Testis (tissue), 3 donors: ENCODE measurements around the gene TYK2. TPM values are rescaled to one million over a fixed set of nuclear protein-coding genes. Genes with fewer than 3 reads are reported as not detected.

Experiments used
- DNase-seq: peaks from one replicate; pipeline ENCODE4 v3.0.0-alpha.2; 2019
- H3K27ac ChIP-seq, 2 donors: fragments of 200-600 bp; sonication (generic); one replicate each; pipeline ENCODE4 v1.5.1; 2019
- H3K27me3 ChIP-seq: fragments of 200-600 bp; sonication (generic); one replicate; pipeline ENCODE4 v1.5.1; 2019
- H3K36me3 ChIP-seq: fragments of 200-600 bp; sonication (generic); one replicate; pipeline ENCODE4 v1.5.1; 2017; ENCODE audit warnings: low read depth; ENCODE audit errors: missing control alignments
- H3K4me1 ChIP-seq: fragments of 200-600 bp; sonication (generic); one replicate; pipeline ENCODE4 v1.5.1; 2019
- H3K4me3 ChIP-seq, 2 donors: fragments of 200-600 bp; sonication (generic); one replicate each; pipeline ENCODE4 v1.5.1; 2017 to 2019
- H3K9me3 ChIP-seq: fragments of 200-600 bp; sonication (generic); one replicate; pipeline ENCODE4 v1.5.1; 2017
- CTCF ChIP-seq, 3 experiments: fragments of 450-650 bp in 2 of 3; fragments of 200-600 bp in 1 of 3; sonication (generic) in 1 of 3; IDR thresholded peaks; one replicate each; pipeline ENCODE4 v1.5.1; 2016 to 2019; ENCODE audit warnings: antibody characterized with exemption in 3 of 3, mild to moderate bottlenecking in 2 of 3, moderate library complexity in 1 of 3
- POLR2A ChIP-seq: fragments of 450-650 bp; IDR thresholded peaks from one replicate; pipeline ENCODE4 v1.6.1; 2017; ENCODE audit warnings: antibody characterized with exemption, mild to moderate bottlenecking, moderate library complexity
- WGBS, 2 donors: methylation state at CpG; one replicate each; pipeline ENCODE4 v1.1.5; 2018; 5-methylcytosine and 5-hydroxymethylcytosine counted together
- intact Hi-C: fragments of 100-400 bp; cut with DNase I; formaldehyde crosslinking; loops from one replicate; pipeline ENCODE4 v1.15.1; 2023; ENCODE audit warnings: low total_unique reads
- polyA plus RNA-seq: library from polyadenylated mRNA; stranded (reverse); fragments of 350-450 nt; fragmentation: Illumina TruSeq; extraction: RNeasy Lipid Tissue Mini Kit (QIAGEN cat#74804); gene quantifications from one replicate; pipeline ENCODE4 v1.2.3, GENCODE V29; 2014; ENCODE audit warnings: low read depth, low replicate concordance; ENCODE audit not compliant: insufficient read depth
- total RNA-seq, 2 donors: library from RNA; depleted of rRNA; stranded (reverse); fragments of >200 nt; gene quantifications; one replicate each; pipeline ENCODE4 v1.2.3, GENCODE V29; 2016

TYK2 gene
- total and polyA plus RNA-seq, 3 donors from 2014 or later = 47.6 to 113 (median 112) TPM

DNA sequence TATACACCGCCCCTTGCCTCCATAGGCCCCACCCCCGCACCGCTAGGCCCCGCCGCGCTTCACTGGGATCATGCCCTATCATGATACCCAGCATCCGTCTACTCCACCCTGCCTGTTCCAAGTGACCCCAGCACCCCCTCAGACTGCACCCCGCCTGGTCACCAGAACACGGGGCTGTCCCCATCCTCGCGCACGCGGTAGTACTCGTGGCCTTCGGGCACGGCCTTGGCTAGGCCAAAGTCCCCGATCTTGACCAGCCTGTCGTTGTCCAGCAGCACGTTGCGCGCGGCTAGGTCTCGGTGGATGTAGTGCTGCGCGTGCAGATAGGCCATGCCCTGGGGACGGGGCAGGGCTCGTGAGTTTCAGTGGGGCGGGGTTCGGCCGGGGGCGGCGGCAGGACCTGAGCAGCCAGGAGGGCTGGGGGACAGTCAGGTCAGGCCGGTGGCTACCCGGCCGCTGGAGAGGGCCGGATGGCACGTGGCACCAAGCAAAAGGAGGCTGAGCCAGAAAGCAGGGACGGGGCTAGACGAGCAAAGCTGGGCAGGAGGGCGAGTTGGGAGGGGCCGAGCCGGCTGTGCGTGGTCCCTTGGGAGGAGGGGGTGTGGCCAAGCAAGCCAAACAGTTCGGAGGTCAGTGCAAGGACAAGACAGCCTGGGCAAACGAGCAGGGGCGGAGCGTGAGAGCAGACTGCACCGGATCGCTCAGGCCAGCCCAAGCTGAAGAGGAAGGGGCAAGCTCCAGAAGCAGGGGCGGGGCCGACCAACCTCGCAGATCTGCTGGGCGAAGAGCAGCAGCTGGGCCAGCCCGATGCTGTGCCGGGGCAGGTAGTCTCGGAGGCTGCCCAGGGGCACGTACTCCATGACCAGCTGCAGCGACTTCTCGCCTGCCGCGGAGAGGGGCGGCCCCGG lies 27.4 kb downstream of the TYK2 start:
- TF ChIP-seq POLR2A = no peak
- H3K36me3 ChIP-seq = no peaks in the 10 kb centered on the region
- H3K27me3 ChIP-seq = no peaks in the 10 kb centered on the region
- no peaks in the 10 kb centered on the region for H3K9me3 ChIP-seq
- intact Hi-C loops = no loop called here
- peaks cover 4% of the 10 kb centered on the region for H3K4me1 ChIP-seq
- H3K27ac ChIP-seq = peak overlapping the region in 1 of 2 donors; percentile 59
- 50 to 52% methylated on average over 35 to 62 of the region's 63 CpGs for WGBS, 2 donors
- peak; percentile 79 for DNase-seq
- H3K4me3 ChIP-seq = peak overlapping the region; percentile 12 to 27

- H3K27ac ChIP-seq = no peak overlapping the region
- H3K36me3 ChIP-seq = no peaks in the 10 kb centered on the region
- H3K4me3 ChIP-seq = no peak overlapping the region
- intact Hi-C loops = no loop called here
- no peak for TF ChIP-seq CTCF (IDR thresholded peaks at IDR 0.05)
- no peak for TF ChIP-seq POLR2A
- H3K27me3 ChIP-seq = no peaks in the 10 kb centered on the region
- no peaks in the 10 kb centered on the region for H3K4me1 ChIP-seq
- H3K9me3 ChIP-seq = no peaks in the 10 kb centered on the region
- no peak for DNase-seq
- WGBS, 2 donors = 59 to 67% methylated on average over 10 of the region's 10 CpGs
Measured at GRCh38 chr19:10346509-10346908, 33.9 kb downstream of the TYK2 start.

DNA sequence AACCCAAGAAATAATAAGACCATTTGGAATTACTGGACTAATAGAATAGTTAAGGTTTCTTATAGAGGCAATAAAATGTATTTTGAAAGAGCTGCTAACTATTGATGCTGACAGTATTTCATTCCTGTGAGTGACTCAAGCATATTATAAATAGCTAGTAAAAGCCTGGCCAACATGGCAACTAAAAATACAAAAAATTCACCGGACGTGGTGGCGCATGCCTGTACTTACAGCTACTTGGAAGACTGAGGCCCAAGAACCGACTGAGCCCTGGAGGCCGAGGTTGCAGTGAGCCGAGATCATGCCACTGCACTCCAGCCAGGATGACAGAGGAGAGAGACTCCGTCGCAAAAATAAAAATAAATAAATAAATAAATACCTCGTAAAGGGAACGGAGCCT lies 35.6 kb downstream of the TYK2 start:
- Histone ChIP-seq H3K27me3 (no peaks in the 10 kb centered on the region), H3K36me3 (no peaks in the 10 kb centered on the region), H3K4me1 (no peaks in the 10 kb centered on the region), H3K9me3 (no peaks in the 10 kb centered on the region), H3K4me3 (no peak overlapping the region), H3K27ac (no peak overlapping the region)
- DNase-seq = no peak
- TF ChIP-seq POLR2A = no peak
- no peak for TF ChIP-seq CTCF (IDR thresholded peaks at IDR 0.05)
- intact Hi-C loops = no loop called here
- WGBS, 2 donors = 86 to 90% methylated on average over 10 of the region's 10 CpGs

DNA sequence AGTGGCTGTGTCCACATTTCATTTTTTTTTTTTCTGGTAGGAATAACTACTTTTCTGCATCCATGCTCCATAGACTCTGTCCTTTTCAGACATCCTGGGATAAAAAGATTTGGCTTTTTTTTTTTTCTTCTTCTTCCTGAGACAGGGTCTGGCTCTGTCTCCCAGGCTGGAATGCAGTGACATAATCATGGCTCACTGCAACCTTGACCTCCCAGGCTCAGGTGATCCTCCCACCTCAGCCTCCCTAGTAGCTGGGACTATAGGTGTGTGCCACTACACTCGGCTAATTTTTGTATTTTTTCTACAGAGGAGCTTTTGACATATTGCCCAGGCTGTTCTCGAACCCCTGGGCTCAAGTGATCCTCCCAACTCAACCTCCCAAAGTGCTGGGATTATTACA lies 36.9 kb downstream of the TYK2 start:
- Histone ChIP-seq H3K4me1 (no peaks in the 10 kb centered on the region), H3K9me3 (no peaks in the 10 kb centered on the region), H3K36me3 (no peaks in the 10 kb centered on the region), H3K27ac (no peak overlapping the region), H3K27me3 (no peaks in the 10 kb centered on the region), H3K4me3 (no peak overlapping the region)
- intact Hi-C loops = no loop called here
- TF ChIP-seq CTCF (IDR thresholded peaks at IDR 0.05) (no peak), POLR2A (no peak)
- 68 to 84% methylated on average over 2 of the region's 2 CpGs for WGBS, 2 donors
- no peak for DNase-seq

- WGBS, 2 donors = 93 to 96% methylated on average over 5 of the region's 5 CpGs
- Histone ChIP-seq H3K36me3 (no peaks in the 10 kb centered on the region), H3K27me3 (no peaks in the 10 kb centered on the region), H3K4me1 (no peaks in the 10 kb centered on the region), H3K4me3 (no peak overlapping the region), H3K9me3 (no peaks in the 10 kb centered on the region), H3K27ac (no peak overlapping the region)
- TF ChIP-seq POLR2A = no peak
- TF ChIP-seq CTCF (IDR thresholded peaks at IDR 0.05) = no peak
- no peak for DNase-seq
- intact Hi-C loops = no loop called here
Measured at GRCh38 chr19:10339977-10340376, 40.4 kb downstream of the TYK2 start.
